Activated effector memory CD4-positive, alpha-beta T cell treated with anti-CD3 and anti-CD28 coated beads, Interleukin-2, amount 50 U/mL, for 16 hours (primary cell): ENCODE measurements around the gene HERPUD2.

Source experiments
- DNase-seq: peaks from one replicate; pipeline ENCODE4 v3.0.0-alpha.2; 2020

The HERPUD2 gene

GRCh38 chr7:35694784-35695472 is at the start of gene HERPUD2:
TSS of gene HERPUD2 (minus strand) at chr7:35695135. CDS start at chr7:35694330, 805 bp downstream.
- peak; percentile 97 for DNase-seq

- no peak for DNase-seq
Measured at GRCh38 chr7:35738889-35739288, 44.0 kb upstream of the HERPUD2 start.

- DNase-seq: no peak
Measured at GRCh38 chr7:35736725-35737124, 41.8 kb upstream of the HERPUD2 start.

GRCh38 chr7:35735396-35735795 is 40.5 kb upstream of the HERPUD2 start:
- DNase-seq: no peak

GRCh38 chr7:35734001-35734483 is 39.1 kb upstream of the HERPUD2 start:
- DNase-seq: no peak

GRCh38 chr7:35731349-35731748 is 36.4 kb upstream of the HERPUD2 start:
- DNase-seq: no peak

- DNase-seq: peak; percentile 66
Measured at GRCh38 chr7:35729061-35729783, 34.3 kb upstream of the HERPUD2 start.

- no peak for DNase-seq
Measured at GRCh38 chr7:35728412-35729060, 33.6 kb upstream of the HERPUD2 start.

- no peak for DNase-seq
Measured at GRCh38 chr7:35727571-35727970, 32.6 kb upstream of the HERPUD2 start.

- DNase-seq: no peak
Measured at GRCh38 chr7:35726654-35727053, 31.7 kb upstream of the HERPUD2 start.

GRCh38 chr7:35725280-35725680 is 30.3 kb upstream of the HERPUD2 start:
- DNase-seq: peak; percentile 79

- no peak for DNase-seq
Measured at GRCh38 chr7:35723011-35723410, 28.1 kb upstream of the HERPUD2 start.

GRCh38 chr7:35722054-35722849 is 27.3 kb upstream of the HERPUD2 start:
- no peak for DNase-seq

GRCh38 chr7:35721288-35721687 is 26.4 kb upstream of the HERPUD2 start:
- DNase-seq: no peak

- no peak for DNase-seq
Measured at GRCh38 chr7:35720849-35721248, 25.9 kb upstream of the HERPUD2 start.

- no peak for DNase-seq
Measured at GRCh38 chr7:35720032-35720431, 25.1 kb upstream of the HERPUD2 start.

- DNase-seq: no peak
Measured at GRCh38 chr7:35718047-35718446, 23.1 kb upstream of the HERPUD2 start.

GRCh38 chr7:35717516-35717915 is 22.6 kb upstream of the HERPUD2 start:
- no peak for DNase-seq

GRCh38 chr7:35717013-35717412 is 22.1 kb upstream of the HERPUD2 start:
- no peak for DNase-seq

GRCh38 chr7:35716038-35716803 is 21.3 kb upstream of the HERPUD2 start:
- no peak for DNase-seq

- no peak for DNase-seq
Measured at GRCh38 chr7:35714862-35715261, 19.9 kb upstream of the HERPUD2 start.

- no peak for DNase-seq
Measured at GRCh38 chr7:35714407-35714806, 19.5 kb upstream of the HERPUD2 start.
